HCT116 (cell line): ENCODE results near the gene POP7. TPM values are rescaled to one million over a fixed set of nuclear protein-coding genes. Genes with fewer than 3 reads are reported as not detected.

ENCODE experiments used
- ATAC-seq: fragments of 200-7000 bp; cut with Tn5 transposase; 2 replicates; pipeline ENCODE4 v1.9.1; 2020; ENCODE audit warnings: mild to moderate bottlenecking, moderate library complexity
- BruUV-seq: library from RNA; stranded (reverse); fragments of 400-500 nt; replicated peaks from 2 replicates; lab custom pipeline; 2021; lab: Mats Ljungman, UMichigan
- CTCF ChIA-PET: fragments of 300-600 bp; sonication (Branson Sonifier 250); formaldehyde crosslinking; loops from one replicate; lab custom pipeline; 2021; ENCODE audit warnings: antibody characterized with exemption; lab: Charles Lee
- POLR2A ChIA-PET: fragments of 300-600, 350-600 bp; sonication (Branson Sonifier 250); formaldehyde crosslinking; loops from one replicate; lab custom pipeline; 2021; ENCODE audit warnings: antibody characterized with exemption; lab: Charles Lee
- RAD21 ChIA-PET, 2 experiments: fragments of 300-600 bp; sonication (Branson Sonifier 250); formaldehyde crosslinking; loops; one replicate each; lab custom pipeline; 2023; ENCODE audit warnings: low total read pairs in 2 of 2; ENCODE audit not compliant: uncharacterized antibody in 2 of 2, unreplicated experiment in 2 of 2, low non-redundant PET in 1 of 2; lab: Charles Lee
- DNase-seq: peaks from one replicate; pipeline ENCODE4 v3.0.0-alpha.2; 2010; ENCODE audit warnings: low read depth, low spot score
- H2AFZ ChIP-seq: fragments of 200-600 bp; shearing (Covaris generic), sonication (generic); 2 replicates; pipeline ENCODE4 v1.6.1; 2017; ENCODE audit warnings: low read depth, mixed run types, mixed read lengths, antibody characterized with exemption, low read length; ENCODE audit not compliant: poor library complexity, severe bottlenecking
- H3K27ac ChIP-seq: 2 replicates; pipeline ENCODE4 v1.5.1; 2012; ENCODE audit warnings: low read depth, low read length
- H3K27me3 ChIP-seq: fragments of 200-600 bp; sonication (generic); 2 replicates; pipeline ENCODE4 v1.6.1; 2016; ENCODE audit warnings: mixed run types, low read length, mixed read lengths; ENCODE audit not compliant: insufficient read depth
- H3K36me3 ChIP-seq, 2 experiments: fragments of 200-500 bp in 1 of 2; fragments of 200-600 bp in 1 of 2; sonication (Bioruptor generic) in 1 of 2; sonication (generic) in 1 of 2; 2 replicates each; pipeline versions ENCODE4 v1.5.1 to v1.6.1; 2014 to 2016; ENCODE audit warnings: low read length in 2 of 2, inconsistent platforms in 1 of 2, mixed read lengths in 1 of 2, mixed run types in 1 of 2; ENCODE audit not compliant: insufficient read depth in 2 of 2, control insufficient read depth in 1 of 2
- H3K4me1 ChIP-seq, 2 experiments: fragments of 200-600 bp in 1 of 2; sonication (generic) in 1 of 2; 2 replicates each; pipeline versions ENCODE4 v1.5.1 to v1.6.1; 2012 to 2017; ENCODE audit warnings: low read length in 2 of 2, inconsistent platforms in 1 of 2, mild to moderate bottlenecking in 1 of 2, mixed read lengths in 1 of 2, mixed run types in 1 of 2, moderate library complexity in 1 of 2; ENCODE audit not compliant: insufficient read depth in 2 of 2, control insufficient read depth in 1 of 2
- H3K4me2 ChIP-seq: fragments of 200-600 bp; sonication (generic); 2 replicates; pipeline ENCODE4 v1.6.1; 2017; ENCODE audit warnings: mixed run types, low read length, mixed read lengths
- H3K4me3 ChIP-seq, 2 experiments: fragments of 200-600 bp in 1 of 2; sonication (generic) in 1 of 2; replicated peaks in 1 of 2; 2 replicates each; pipeline ENCODE4 v1.5.1; 2011 to 2016; ENCODE audit warnings: low read length in 2 of 2, control low read depth in 1 of 2, low read depth in 1 of 2, mild to moderate bottlenecking in 1 of 2, mixed read lengths in 1 of 2, mixed run types in 1 of 2
- H3K79me2 ChIP-seq: fragments of 200-600 bp; sonication (generic); 2 replicates; pipeline ENCODE4 v1.6.1; 2017; ENCODE audit warnings: mild to moderate bottlenecking, mixed run types, low read length, moderate library complexity, mixed read lengths; ENCODE audit not compliant: insufficient read depth
- H3K9ac ChIP-seq: fragments of 200-600 bp; sonication (generic); 2 replicates; pipeline ENCODE4 v1.6.1; 2016; ENCODE audit warnings: low read length, mixed read lengths
- H3K9me2 ChIP-seq: fragments of 200-600 bp; sonication (generic), shearing (Covaris generic); 2 replicates; pipeline ENCODE4 v1.6.1; 2017; ENCODE audit warnings: mixed run types, mild to moderate bottlenecking, moderate library complexity; ENCODE audit not compliant: insufficient read depth
- H3K9me3 ChIP-seq, 2 experiments: fragments of 200-500 bp in 1 of 2; fragments of 200-600 bp in 1 of 2; sonication (Bioruptor generic) in 1 of 2; sonication (generic) in 1 of 2; 2 replicates each; pipeline ENCODE4 v1.6.1; 2014 to 2017; ENCODE audit warnings: low read length in 2 of 2, mixed read lengths in 2 of 2, inconsistent platforms in 1 of 2, low read depth in 1 of 2, mild to moderate bottlenecking in 1 of 2, mixed run types in 1 of 2, moderate library complexity in 1 of 2; ENCODE audit not compliant: control insufficient read depth in 1 of 2, insufficient read depth in 1 of 2
- H4K20me1 ChIP-seq: fragments of 200-600 bp; sonication (generic), shearing (Covaris generic); 2 replicates; pipeline ENCODE4 v1.6.1; 2017; ENCODE audit warnings: mixed run types, mild to moderate bottlenecking, moderate library complexity; ENCODE audit not compliant: insufficient read depth
- CBX3 ChIP-seq: IDR thresholded peaks from 2 replicates; pipeline ENCODE4 v1.6.1; 2012; ENCODE audit warnings: low read depth
- CEBPB ChIP-seq: IDR thresholded peaks from 2 replicates; pipeline ENCODE4 v1.6.1; 2012; ENCODE audit warnings: low read depth
- CTCF ChIP-seq, 3 experiments: fragments of 200-600 bp in 1 of 3; sonication (generic) in 1 of 3; IDR thresholded peaks in 2 of 3; conservative IDR thresholded peaks in 1 of 3; 2 replicates each; pipeline ENCODE4 v1.5.1; 2012 to 2017; ENCODE audit warnings: low read depth in 2 of 3, low read length in 2 of 3, antibody characterized with exemption in 1 of 3, borderline replicate concordance in 1 of 3, control low read depth in 1 of 3, mild to moderate bottlenecking in 1 of 3, mixed read lengths in 1 of 3, mixed run types in 1 of 3, moderate library complexity in 1 of 3; ENCODE audit not compliant: insufficient read depth in 1 of 3
- ELF1 ChIP-seq: IDR thresholded peaks from 2 replicates; pipeline ENCODE4 v1.6.1; 2012; ENCODE audit warnings: low read depth, borderline replicate concordance
- EZH2phosphoT487 ChIP-seq: fragments of 200-600 bp; IDR thresholded peaks from 2 replicates; pipeline ENCODE4 v1.6.1; 2018; ENCODE audit warnings: antibody characterized with exemption, borderline replicate concordance
- FOSL1 ChIP-seq: IDR thresholded peaks from 2 replicates; pipeline ENCODE4 v1.6.1; 2012; ENCODE audit warnings: low read depth
- JUND ChIP-seq: IDR thresholded peaks from 2 replicates; pipeline ENCODE4 v1.6.1; 2012
- POLR2A ChIP-seq: IDR thresholded peaks from 2 replicates; pipeline ENCODE4 v1.7.0; 2011; ENCODE audit warnings: borderline replicate concordance; ENCODE audit not compliant: insufficient read depth, insufficient read length; ENCODE audit errors: extremely low read depth
- POLR2AphosphoS5 ChIP-seq: IDR thresholded peaks from 2 replicates; pipeline ENCODE4 v1.6.1; 2011; ENCODE audit warnings: mild to moderate bottlenecking, low read depth, low read length, moderate library complexity
- RAD21 ChIP-seq: IDR thresholded peaks from 2 replicates; pipeline ENCODE4 v1.6.1; 2012; ENCODE audit warnings: low read depth, mild to moderate bottlenecking
- SIN3A ChIP-seq: IDR thresholded peaks from 2 replicates; pipeline ENCODE4 v1.6.1; 2012; ENCODE audit warnings: low read depth
- SP1 ChIP-seq: IDR thresholded peaks from 2 replicates; pipeline ENCODE4 v1.6.1; 2012; ENCODE audit warnings: low read depth
- TCF7L2 ChIP-seq: IDR thresholded peaks from 2 replicates; pipeline ENCODE4 v1.7.0; 2011; ENCODE audit warnings: borderline replicate concordance, inconsistent platforms; ENCODE audit not compliant: insufficient read depth, insufficient read length; ENCODE audit errors: extremely low read depth
- YY1 ChIP-seq: IDR thresholded peaks from 2 replicates; pipeline ENCODE4 v1.6.1; 2011; ENCODE audit warnings: low read length, low read depth, moderate library complexity, mild to moderate bottlenecking; ENCODE audit not compliant: insufficient replicate concordance; ENCODE audit errors: extremely low read depth
- ZNF274 ChIP-seq: fragments of 200-500 bp; sonication (Bioruptor generic); IDR thresholded peaks from 2 replicates; pipeline ENCODE4 v1.6.1; 2014; ENCODE audit warnings: mild to moderate bottlenecking, low read depth, low read length, inconsistent platforms
- intact Hi-C: fragments of 100-400 bp; cut with micrococcal nuclease; formaldehyde crosslinking; loops from 2 replicates; pipeline ENCODE4 v1.10.0; 2022
- total RNA-seq: library from RNA; stranded (reverse); gene quantifications from one replicate; pipeline ENCODE4 v1.2.1, GENCODE V29; 2021; ENCODE audit not compliant: unreplicated experiment
- TF ChIP-seq, protein P1 (sequence below): IDR thresholded peaks from 2 replicates; pipeline ENCODE4 v1.6.1; 2012; ENCODE audit warnings: low read depth
- TF ChIP-seq, protein P2 (sequence below): IDR thresholded peaks from 2 replicates; pipeline ENCODE4 v1.6.1; 2012

POP7 gene
- total RNA-seq, 1 experiment from 2014 or later, result 67.5 TPM

DNA sequence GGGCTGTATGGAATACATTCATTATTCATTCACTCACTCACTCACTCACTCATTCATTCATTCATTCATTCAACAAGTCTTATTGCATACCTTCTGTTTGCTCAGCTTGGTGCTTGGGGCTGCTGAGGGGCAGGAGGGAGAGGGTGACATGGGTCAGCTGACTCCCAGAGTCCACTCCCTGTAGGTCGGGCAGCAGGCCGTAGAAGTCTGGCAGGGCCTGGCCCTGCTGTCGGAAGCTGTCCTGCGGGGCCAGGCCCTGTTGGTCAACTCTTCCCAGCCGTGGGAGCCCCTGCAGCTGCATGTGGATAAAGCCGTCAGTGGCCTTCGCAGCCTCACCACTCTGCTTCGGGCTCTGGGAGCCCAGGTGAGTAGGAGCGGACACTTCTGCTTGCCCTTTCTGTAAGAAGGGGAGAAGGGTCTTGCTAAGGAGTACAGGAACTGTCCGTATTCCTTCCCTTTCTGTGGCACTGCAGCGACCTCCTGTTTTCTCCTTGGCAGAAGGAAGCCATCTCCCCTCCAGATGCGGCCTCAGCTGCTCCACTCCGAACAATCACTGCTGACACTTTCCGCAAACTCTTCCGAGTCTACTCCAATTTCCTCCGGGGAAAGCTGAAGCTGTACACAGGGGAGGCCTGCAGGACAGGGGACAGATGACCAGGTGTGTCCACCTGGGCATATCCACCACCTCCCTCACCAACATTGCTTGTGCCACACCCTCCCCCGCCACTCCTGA lies 16.7 kb downstream of the POP7 start:
- Histone ChIP-seq H3K27me3 (no peaks in the 10 kb centered on the region), H3K4me1 (peaks cover 9 to 17% of the 10 kb centered on the region in 2 experiments; a peak in 3 of 4 replicates), H2AFZ (no peak overlapping the region), H3K4me3 (no peak overlapping the region), H3K4me2 (no peak overlapping the region), H3K9ac (no peak overlapping the region), H3K79me2 (no peaks in the 10 kb centered on the region), H3K27ac (no peak overlapping the region), H3K36me3 (no peaks in the 10 kb centered on the region), H3K9me3 (peaks cover 0 to 3% of the 10 kb centered on the region in 2 experiments; a peak in 1 of 4 replicates), H3K9me2 (no peaks in the 10 kb centered on the region), H4K20me1 (no peaks in the 10 kb centered on the region)
- ChIA-PET POLR2A (no interaction called here), CTCF (interaction anchor here (2.4 kb wide), 1 partner anchor 17 kb away, joined by 11 read pairs; the partner anchor contains the start of gene POP7), RAD21 (no interaction called here)
- ATAC-seq (no peak), DNase-seq (no peak)
- TF ChIP-seq CEBPB (no peak), CBX3 (no peak), ZNF274 (no peak), RAD21 (no peak), FOSL1 (no peak), TCF7L2 (no peak), POLR2A (no peak), YY1 (no peak), JUND (no peak), CTCF (IDR thresholded peaks at IDR 0.05 in 2 of 3, conservative IDR thresholded peaks at IDR 0.05 in 1 of 3; ENCODE audit: borderline replicate concordance in 1 of 3, insufficient read depth in 1 of 3, low read depth in 2 of 3, low read length in 2 of 3) (no peak), EZH2phosphoT487 (no peak), POLR2AphosphoS5 (no peak), ELF1 (no peak), SIN3A (no peak), SP1 (no peak)
- TF ChIP-seq, protein P1, sequence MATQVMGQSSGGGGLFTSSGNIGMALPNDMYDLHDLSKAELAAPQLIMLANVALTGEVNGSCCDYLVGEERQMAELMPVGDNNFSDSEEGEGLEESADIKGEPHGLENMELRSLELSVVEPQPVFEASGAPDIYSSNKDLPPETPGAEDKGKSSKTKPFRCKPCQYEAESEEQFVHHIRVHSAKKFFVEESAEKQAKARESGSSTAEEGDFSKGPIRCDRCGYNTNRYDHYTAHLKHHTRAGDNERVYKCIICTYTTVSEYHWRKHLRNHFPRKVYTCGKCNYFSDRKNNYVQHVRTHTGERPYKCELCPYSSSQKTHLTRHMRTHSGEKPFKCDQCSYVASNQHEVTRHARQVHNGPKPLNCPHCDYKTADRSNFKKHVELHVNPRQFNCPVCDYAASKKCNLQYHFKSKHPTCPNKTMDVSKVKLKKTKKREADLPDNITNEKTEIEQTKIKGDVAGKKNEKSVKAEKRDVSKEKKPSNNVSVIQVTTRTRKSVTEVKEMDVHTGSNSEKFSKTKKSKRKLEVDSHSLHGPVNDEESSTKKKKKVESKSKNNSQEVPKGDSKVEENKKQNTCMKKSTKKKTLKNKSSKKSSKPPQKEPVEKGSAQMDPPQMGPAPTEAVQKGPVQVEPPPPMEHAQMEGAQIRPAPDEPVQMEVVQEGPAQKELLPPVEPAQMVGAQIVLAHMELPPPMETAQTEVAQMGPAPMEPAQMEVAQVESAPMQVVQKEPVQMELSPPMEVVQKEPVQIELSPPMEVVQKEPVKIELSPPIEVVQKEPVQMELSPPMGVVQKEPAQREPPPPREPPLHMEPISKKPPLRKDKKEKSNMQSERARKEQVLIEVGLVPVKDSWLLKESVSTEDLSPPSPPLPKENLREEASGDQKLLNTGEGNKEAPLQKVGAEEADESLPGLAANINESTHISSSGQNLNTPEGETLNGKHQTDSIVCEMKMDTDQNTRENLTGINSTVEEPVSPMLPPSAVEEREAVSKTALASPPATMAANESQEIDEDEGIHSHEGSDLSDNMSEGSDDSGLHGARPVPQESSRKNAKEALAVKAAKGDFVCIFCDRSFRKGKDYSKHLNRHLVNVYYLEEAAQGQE, result no peak
- TF ChIP-seq, protein P2, sequence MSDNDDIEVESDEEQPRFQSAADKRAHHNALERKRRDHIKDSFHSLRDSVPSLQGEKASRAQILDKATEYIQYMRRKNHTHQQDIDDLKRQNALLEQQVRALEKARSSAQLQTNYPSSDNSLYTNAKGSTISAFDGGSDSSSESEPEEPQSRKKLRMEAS, result no peak
- no TSS peak for BruUV-seq
- intact Hi-C loops, result no loop called here
